GM23338 (cell line): ENCODE results near the gene AKR1C2.
"Not testable (repeated sequence)": the region's sequence is repeated elsewhere in the genome, so short reads cannot be mapped to it uniquely, and the experiment has no call there.

Source experiments
- CREB1 ChIP-seq: fragments of 250-450 bp; sonication (Bioruptor Pico); IDR thresholded peaks from 2 replicates; pipeline ENCODE4 v1.5.0; 2020; ENCODE audit warnings: low read depth, mild to moderate bottlenecking, moderate library complexity
- CTCF ChIP-seq, 2 experiments: fragments of 200-600 bp in 1 of 2; sonication (generic) in 1 of 2; conservative IDR thresholded peaks; 2 replicates each; pipeline versions ENCODE4 v1.5.1 to v1.6.1; 2016 to 2017; ENCODE audit warnings: antibody characterized with exemption in 2 of 2, low read depth in 2 of 2, mild to moderate bottlenecking in 2 of 2, moderate library complexity in 1 of 2
- ETS1 ChIP-seq: IDR thresholded peaks from 2 replicates; pipeline ENCODE4 v1.6.1; 2016; ENCODE audit warnings: antibody characterized with exemption
- EZH2 ChIP-seq: fragments of 200-600 bp; sonication (generic); IDR thresholded peaks from one replicate; pipeline ENCODE4 v1.8.0; 2017; ENCODE audit warnings: antibody characterized with exemption, mild to moderate bottlenecking, low read depth; ENCODE audit not compliant: unreplicated experiment
- EZH2phosphoT487 ChIP-seq: fragments of 200-600 bp; sonication (generic); IDR thresholded peaks from one replicate; pipeline ENCODE4 v1.8.1; 2018; ENCODE audit warnings: antibody characterized with exemption; ENCODE audit not compliant: unreplicated experiment
- JUNB ChIP-seq: IDR thresholded peaks from one replicate; pipeline ENCODE4 v1.6.1; 2016; ENCODE audit warnings: antibody characterized with exemption; ENCODE audit not compliant: unreplicated experiment
- NANOG ChIP-seq: IDR thresholded peaks from 2 replicates; pipeline ENCODE4 v1.6.1; 2016; ENCODE audit warnings: antibody characterized with exemption, borderline replicate concordance
- POLR2AphosphoS5 ChIP-seq: IDR thresholded peaks from 2 replicates; pipeline ENCODE4 v1.6.1; 2016; ENCODE audit warnings: antibody characterized with exemption, low read depth
- REST ChIP-seq: IDR thresholded peaks from one replicate; pipeline ENCODE4 v1.6.1; 2018; ENCODE audit warnings: antibody characterized with exemption; ENCODE audit not compliant: unreplicated experiment
- STAT1 ChIP-seq: IDR thresholded peaks from one replicate; pipeline ENCODE4 v1.6.1; 2016; ENCODE audit warnings: antibody characterized with exemption; ENCODE audit not compliant: unreplicated experiment
- ZNF114 ChIP-seq: fragments of 250-450 bp; sonication (Bioruptor Pico); IDR thresholded peaks from 2 replicates; pipeline ENCODE4 v1.5.0; 2020; ENCODE audit warnings: mild to moderate bottlenecking, moderate library complexity
- ZNF331 ChIP-seq: fragments of 250-450 bp; sonication (Bioruptor Pico); IDR thresholded peaks from 2 replicates; pipeline ENCODE4 v1.5.0; 2020; ENCODE audit warnings: low read depth, mild to moderate bottlenecking, moderate library complexity

- not testable (repeated sequence) for TF ChIP-seq CTCF (conservative IDR thresholded peaks at IDR 0.05; ENCODE audit: low read depth in 2 of 2); EZH2; NANOG; POLR2AphosphoS5; ETS1; CREB1 (CRISPR knock-in tag); JUNB; REST; EZH2phosphoT487; STAT1; ZNF114 (CRISPR knock-in tag); ZNF331 (CRISPR knock-in tag)
Observed at GRCh38 chr10:4988000-4988641, 15.5 kb downstream of the AKR1C2 start.
